RWPE2 (cell line): ENCODE data around the gene NUAK1.
"Not testable (repeated sequence)": the region's sequence is repeated elsewhere in the genome, so short reads cannot be mapped to it uniquely, and the experiment has no call there.

Experiments used
- ATAC-seq: fragments of 200-7000 bp; cut with Tn5 transposase; 3 replicates; pipeline ENCODE4 v1.9.1; 2021; ENCODE audit warnings: low read depth
- DNase-seq: peaks from one replicate; pipeline ENCODE4 v3.0.0-alpha.2; 2020; ENCODE audit warnings: low spot score
- H3K27ac ChIP-seq: fragments of 450-650 bp; 2 replicates; pipeline ENCODE4 v1.5.1; 2017; ENCODE audit warnings: mild to moderate bottlenecking; ENCODE audit not compliant: poor library complexity, severe bottlenecking
- H3K27me3 ChIP-seq: fragments of 250-450 bp; sonication (Bioruptor Pico); 2 replicates; pipeline ENCODE4 v1.5.1; 2021; ENCODE audit warnings: mild to moderate bottlenecking, moderate library complexity; ENCODE audit not compliant: insufficient read depth, poor library complexity, severe bottlenecking
- H3K36me3 ChIP-seq: fragments of 250-450 bp; sonication (Bioruptor Pico); 2 replicates; pipeline ENCODE4 v1.5.1; 2020; ENCODE audit warnings: low read depth, mild to moderate bottlenecking, moderate library complexity
- H3K4me1 ChIP-seq: fragments of 250-450 bp; sonication (Bioruptor Pico); 2 replicates; pipeline ENCODE4 v1.5.1; 2021; ENCODE audit warnings: mild to moderate bottlenecking, moderate library complexity; ENCODE audit not compliant: insufficient read depth, poor library complexity, severe bottlenecking
- H3K4me3 ChIP-seq: fragments of 250-450 bp; sonication (Bioruptor Pico); 2 replicates; pipeline ENCODE4 v1.5.1; 2021; ENCODE audit warnings: mild to moderate bottlenecking, moderate library complexity; ENCODE audit not compliant: severe bottlenecking
- H3K9me3 ChIP-seq: fragments of 250-450 bp; sonication (Bioruptor Pico); 2 replicates; pipeline ENCODE4 v1.5.1; 2021; ENCODE audit warnings: mild to moderate bottlenecking, moderate library complexity; ENCODE audit not compliant: severe bottlenecking
- TF ChIP-seq, protein P1 (sequence below): fragments of 450-650 bp; IDR thresholded peaks from one replicate; pipeline ENCODE4 v1.5.1; 2017; ENCODE audit warnings: mild to moderate bottlenecking, moderate library complexity; ENCODE audit not compliant: poor library complexity, severe bottlenecking

Gene NUAK1

DNA sequence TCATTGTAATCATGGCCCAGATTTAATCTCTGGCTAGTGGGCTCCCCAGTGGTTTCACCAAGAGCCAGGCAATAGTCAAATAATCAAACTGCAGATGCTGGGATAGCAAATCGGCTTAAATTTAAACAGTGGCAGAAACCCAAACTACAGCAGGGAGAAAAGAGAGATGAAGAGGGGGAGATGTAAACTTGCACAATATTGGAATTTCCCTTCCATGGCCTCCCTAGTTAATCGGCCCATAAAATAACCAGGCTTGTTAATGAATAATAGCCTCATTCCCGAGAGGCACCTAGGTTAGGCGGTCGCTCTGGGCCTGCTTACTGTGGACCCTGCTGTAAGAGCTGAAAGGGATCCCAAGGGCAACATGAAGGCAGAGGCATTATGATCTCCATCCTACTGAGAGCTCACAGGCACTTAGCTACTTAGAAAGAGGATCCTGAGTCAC is 116.2 kb downstream of the NUAK1 start:
- DNase-seq (no peak), ATAC-seq (no peak)
- TF ChIP-seq, protein P1, sequence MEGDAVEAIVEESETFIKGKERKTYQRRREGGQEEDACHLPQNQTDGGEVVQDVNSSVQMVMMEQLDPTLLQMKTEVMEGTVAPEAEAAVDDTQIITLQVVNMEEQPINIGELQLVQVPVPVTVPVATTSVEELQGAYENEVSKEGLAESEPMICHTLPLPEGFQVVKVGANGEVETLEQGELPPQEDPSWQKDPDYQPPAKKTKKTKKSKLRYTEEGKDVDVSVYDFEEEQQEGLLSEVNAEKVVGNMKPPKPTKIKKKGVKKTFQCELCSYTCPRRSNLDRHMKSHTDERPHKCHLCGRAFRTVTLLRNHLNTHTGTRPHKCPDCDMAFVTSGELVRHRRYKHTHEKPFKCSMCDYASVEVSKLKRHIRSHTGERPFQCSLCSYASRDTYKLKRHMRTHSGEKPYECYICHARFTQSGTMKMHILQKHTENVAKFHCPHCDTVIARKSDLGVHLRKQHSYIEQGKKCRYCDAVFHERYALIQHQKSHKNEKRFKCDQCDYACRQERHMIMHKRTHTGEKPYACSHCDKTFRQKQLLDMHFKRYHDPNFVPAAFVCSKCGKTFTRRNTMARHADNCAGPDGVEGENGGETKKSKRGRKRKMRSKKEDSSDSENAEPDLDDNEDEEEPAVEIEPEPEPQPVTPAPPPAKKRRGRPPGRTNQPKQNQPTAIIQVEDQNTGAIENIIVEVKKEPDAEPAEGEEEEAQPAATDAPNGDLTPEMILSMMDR: no peak
- Histone ChIP-seq H3K27me3 (no peaks in the 10 kb centered on the region), H3K4me1 (no peaks in the 10 kb centered on the region), H3K4me3 (no peak overlapping the region), H3K27ac (no peak overlapping the region), H3K9me3 (peaks cover 5% of the 10 kb centered on the region), H3K36me3 (no peaks in the 10 kb centered on the region)

GRCh38 chr12:106021516-106021915 is 117.2 kb downstream of the NUAK1 start:
- Histone ChIP-seq H3K4me3 (no peak overlapping the region), H3K4me1 (no peaks in the 10 kb centered on the region), H3K36me3 (no peaks in the 10 kb centered on the region), H3K27ac (no peak overlapping the region), H3K9me3 (peaks cover 5% of the 10 kb centered on the region), H3K27me3 (no peaks in the 10 kb centered on the region)
- DNase-seq (no peak), ATAC-seq (no peak)
- TF ChIP-seq, protein P1: no peak

GRCh38 chr12:106020736-106021135 is 118.0 kb downstream of the NUAK1 start:
- TF ChIP-seq, protein P1: no peak
- Histone ChIP-seq H3K27me3 (no peaks in the 10 kb centered on the region), H3K4me3 (no peak overlapping the region), H3K36me3 (no peaks in the 10 kb centered on the region), H3K4me1 (no peaks in the 10 kb centered on the region), H3K9me3 (peaks cover 5% of the 10 kb centered on the region), H3K27ac (no peak overlapping the region)
- no peak for DNase-seq
- ATAC-seq: no peak

GRCh38 chr12:106019144-106019543 is 119.6 kb downstream of the NUAK1 start:
- ATAC-seq (no peak), DNase-seq (no peak)
- Histone ChIP-seq H3K27ac (no peak overlapping the region), H3K27me3 (no peaks in the 10 kb centered on the region), H3K4me3 (no peak overlapping the region), H3K36me3 (no peaks in the 10 kb centered on the region), H3K4me1 (no peaks in the 10 kb centered on the region), H3K9me3 (peaks cover 5% of the 10 kb centered on the region)
- TF ChIP-seq, protein P1: no peak

GRCh38 chr12:106018286-106018685 is 120.5 kb downstream of the NUAK1 start:
- Histone ChIP-seq H3K4me1 (no peaks in the 10 kb centered on the region), H3K27me3 (no peaks in the 10 kb centered on the region), H3K27ac (no peak overlapping the region), H3K36me3 (no peaks in the 10 kb centered on the region), H3K9me3 (peaks cover 5% of the 10 kb centered on the region), H3K4me3 (no peak overlapping the region)
- DNase-seq (no peak), ATAC-seq (no peak)
- TF ChIP-seq, protein P1: no peak

GRCh38 chr12:106016601-106017278 is 122.0 kb downstream of the NUAK1 start:
- not testable (repeated sequence) for H3K9me3 ChIP-seq, H3K27ac ChIP-seq, H3K36me3 ChIP-seq, H3K27me3 ChIP-seq, DNase-seq, H3K4me3 ChIP-seq, H3K4me1 ChIP-seq, ATAC-seq
